HG02852 (cell line): ENCODE measurements around the gene DDX21.
A peak's percentile ranks its signal among the peaks of the same experiment; 100 is the strongest.
"Not testable (repeated sequence)": the region's sequence is repeated elsewhere in the genome, so short reads cannot be mapped to it uniquely, and the experiment has no call there.

ENCODE experiments used
- ATAC-seq: cut with Tn5 transposase; IDR thresholded peaks from one replicate; pipeline ENCODE4 v1.9.1; 2021; ENCODE audit warnings: mild to moderate bottlenecking, moderate library complexity; ENCODE audit not compliant: unreplicated experiment

DDX21 gene

DNA sequence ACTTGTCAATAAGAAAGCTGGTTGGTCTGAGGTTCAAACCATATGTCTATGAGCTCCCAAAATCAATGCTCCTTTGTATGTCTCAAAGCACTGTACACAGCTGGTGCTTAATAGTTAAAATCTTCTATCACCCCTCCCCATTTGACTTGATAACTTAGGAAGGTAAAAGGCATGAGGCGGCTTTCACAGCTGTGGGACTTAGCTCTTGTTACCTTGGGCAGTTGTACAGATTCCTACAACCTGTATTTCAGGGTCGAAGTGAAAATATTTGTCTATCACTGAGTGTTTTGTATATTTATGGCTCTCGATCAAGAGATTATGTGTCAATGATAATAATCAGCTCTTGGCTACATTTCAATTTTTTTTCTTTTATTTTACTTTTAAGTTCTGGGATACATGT lies 31.6 kb downstream of the DDX21 start:
- ATAC-seq, result no peak

GRCh38 chr10:68988530-68989316 lies 32.8 kb downstream of the DDX21 start, which contains the start of gene KIFBP:
KIFBP (plus strand) TSS chr10:68988803; CDS start chr10:68988833, 30 bp downstream.
- peak; percentile 74 for ATAC-seq

GRCh38 chr10:68989317-68989990 lies 33.5 kb downstream of the DDX21 start:
- no peak for ATAC-seq

DNA sequence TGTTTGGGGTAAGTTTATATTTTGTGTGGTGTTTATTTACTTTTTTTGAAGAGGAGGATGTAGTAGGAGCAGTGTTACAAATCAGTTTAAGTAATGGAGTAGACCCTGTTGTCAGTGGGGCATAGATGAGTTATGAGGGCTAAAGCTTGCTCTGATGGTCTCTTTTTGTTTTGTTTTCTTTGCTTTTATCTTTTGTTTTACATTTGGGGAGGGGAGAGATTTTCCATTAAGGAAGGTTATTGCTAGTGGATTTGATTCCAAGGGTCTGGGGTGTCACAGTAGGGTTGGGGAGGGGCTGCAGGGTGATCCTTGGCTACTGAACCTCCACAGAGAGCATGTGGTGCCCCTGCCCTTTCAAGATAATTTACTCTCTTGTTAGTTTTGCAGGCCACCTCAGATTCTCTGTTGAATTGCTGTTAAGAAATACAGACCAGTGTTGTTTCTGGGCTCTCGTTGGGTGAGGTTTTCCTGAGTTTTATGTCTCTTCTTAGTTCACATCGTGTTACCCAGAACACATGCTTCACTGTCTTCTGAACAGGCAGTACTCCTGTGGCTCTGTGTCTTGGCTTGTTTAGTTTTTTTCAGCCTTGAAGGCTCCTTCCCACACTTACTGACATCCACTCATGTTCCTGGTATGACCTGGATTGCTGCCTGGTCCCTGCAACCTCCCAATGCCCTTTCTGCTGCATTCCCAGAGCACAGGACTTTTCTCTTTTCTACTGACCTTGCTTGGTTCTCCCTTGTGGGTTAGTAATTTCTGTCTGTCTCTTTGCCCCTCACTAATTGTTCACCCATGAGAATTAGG lies 36.9 kb downstream of the DDX21 start:
- no peak for ATAC-seq

DNA sequence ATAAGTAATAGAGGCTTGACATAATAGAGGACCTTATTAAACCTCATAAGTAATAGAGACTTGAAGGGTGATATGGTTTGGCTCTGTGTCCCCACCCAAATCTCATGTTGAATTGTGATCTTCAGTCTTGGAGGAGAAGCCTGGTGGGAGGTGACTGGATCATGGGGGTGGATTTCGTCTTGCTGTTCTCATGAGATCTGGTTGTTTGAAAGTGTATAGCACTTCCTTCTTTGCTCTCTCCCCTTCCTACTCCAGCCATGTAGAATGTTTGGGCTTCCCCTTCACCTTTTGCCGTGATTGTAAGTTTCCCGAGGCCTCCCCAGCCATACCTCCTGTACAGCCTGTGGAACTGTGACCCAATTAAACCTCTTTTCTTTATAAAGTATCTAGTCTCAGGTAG lies 41.2 kb downstream of the DDX21 start:
- peak; percentile 21 for ATAC-seq

DNA sequence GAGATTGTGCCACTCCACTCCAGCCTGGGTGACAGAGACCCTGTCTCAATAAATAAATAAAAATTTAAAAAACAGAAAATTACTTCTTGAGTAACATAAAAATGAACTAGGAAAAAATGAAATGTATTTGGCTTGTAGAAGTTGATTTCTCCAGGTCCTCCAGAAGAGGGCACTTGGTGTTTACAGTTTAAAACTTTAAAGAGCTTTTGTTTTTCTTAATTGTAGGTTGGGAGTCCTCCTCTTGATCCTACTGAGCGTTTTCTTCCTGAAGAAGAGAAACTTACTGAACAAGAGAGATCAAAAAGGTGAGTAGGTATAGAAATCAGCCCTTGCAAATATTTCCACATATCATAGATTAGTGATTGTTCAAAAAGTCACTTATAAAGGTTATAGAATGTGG lies 48.9 kb downstream of the DDX21 start:
- no peak for ATAC-seq

DNA sequence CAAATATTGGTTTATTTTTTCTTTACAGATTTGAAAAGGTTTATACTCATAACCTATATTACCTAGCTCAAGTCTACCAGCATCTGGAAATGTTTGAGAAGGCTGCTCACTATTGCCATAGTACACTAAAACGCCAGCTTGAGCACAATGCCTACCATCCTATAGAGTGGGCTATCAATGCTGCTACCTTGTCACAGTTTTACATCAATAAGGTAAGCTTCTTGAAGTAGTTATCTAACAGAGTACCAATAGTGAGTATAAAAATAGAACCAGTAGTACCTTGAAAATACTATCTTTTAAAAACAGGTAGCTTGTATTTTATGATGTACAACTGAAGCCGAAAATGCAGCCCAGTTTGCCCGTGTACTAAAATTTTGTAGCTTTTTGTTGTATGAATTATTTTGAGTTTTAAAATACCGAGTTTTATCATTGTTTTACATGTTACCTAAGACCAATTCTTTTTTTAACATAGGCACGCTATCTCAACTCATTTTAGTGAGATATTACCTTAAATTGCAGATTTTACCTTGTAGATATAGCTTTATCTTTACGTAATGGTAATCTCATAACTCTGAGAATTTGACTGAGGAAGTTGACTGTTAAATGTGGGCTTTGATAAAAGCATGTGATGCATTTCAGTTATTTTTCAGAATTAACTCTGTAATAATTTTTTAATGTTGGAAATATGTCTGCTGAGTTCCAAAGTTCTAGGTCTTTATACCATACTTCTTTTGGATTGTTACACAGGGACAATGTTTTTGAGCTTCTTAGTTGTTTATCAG lies 49.9 kb downstream of the DDX21 start:
- ATAC-seq, result no peak

- no peak for ATAC-seq
Observed at GRCh38 chr10:69007260-69007659, 51.3 kb downstream of the DDX21 start.

- no peak for ATAC-seq
Observed at GRCh38 chr10:69009360-69009759, 53.4 kb downstream of the DDX21 start.

DNA sequence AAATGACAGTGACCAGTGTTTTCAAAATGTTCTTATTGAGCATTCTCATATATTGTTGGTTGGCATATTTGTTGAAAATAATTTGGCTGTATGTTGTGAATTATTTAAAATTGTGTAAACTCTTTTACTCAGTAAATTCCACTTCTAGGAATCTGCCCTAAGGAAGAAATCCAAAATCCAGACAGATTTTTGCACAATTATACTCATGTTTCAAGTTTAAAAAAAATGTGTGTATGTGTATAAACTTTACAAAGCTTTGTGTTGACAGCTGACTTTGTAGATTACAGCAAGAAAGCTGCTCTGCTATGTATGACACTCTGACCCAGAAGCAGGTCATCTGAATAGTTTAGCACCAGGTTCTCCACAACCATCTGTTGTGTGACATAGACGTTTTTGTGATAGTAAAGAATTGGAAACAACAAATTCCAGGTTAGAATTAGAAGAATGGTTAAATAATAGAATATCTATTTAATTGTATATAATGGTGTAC lies 54.2 kb downstream of the DDX21 start:
- ATAC-seq, result no peak

GRCh38 chr10:69012778-69013177 lies 56.8 kb downstream of the DDX21 start:
- not testable (repeated sequence) for ATAC-seq

GRCh38 chr10:69014171-69014570 lies 58.2 kb downstream of the DDX21 start:
- no peak for ATAC-seq

- no peak for ATAC-seq
Observed at GRCh38 chr10:69018613-69019012, 62.6 kb downstream of the DDX21 start.

DNA sequence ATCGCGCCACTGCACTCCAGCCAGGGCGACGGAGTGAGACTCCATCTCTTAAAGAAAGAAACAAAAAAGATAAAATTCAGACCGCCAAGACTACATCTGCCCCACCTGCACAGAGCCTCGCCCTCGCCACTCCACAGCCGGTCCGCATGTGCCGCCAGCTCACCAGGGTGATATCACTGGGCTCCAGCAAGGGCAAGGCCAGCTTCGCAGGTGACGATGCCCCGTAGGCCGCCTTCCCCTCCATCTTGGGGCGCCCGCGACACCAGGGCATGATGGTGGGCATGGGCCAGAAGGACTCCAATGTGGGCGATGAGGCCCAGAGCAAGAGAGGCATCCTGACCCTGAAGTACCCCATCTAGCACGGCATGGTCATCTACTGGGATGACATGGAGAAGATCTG lies 66.6 kb downstream of the DDX21 start:
- ATAC-seq, result no peak

DNA sequence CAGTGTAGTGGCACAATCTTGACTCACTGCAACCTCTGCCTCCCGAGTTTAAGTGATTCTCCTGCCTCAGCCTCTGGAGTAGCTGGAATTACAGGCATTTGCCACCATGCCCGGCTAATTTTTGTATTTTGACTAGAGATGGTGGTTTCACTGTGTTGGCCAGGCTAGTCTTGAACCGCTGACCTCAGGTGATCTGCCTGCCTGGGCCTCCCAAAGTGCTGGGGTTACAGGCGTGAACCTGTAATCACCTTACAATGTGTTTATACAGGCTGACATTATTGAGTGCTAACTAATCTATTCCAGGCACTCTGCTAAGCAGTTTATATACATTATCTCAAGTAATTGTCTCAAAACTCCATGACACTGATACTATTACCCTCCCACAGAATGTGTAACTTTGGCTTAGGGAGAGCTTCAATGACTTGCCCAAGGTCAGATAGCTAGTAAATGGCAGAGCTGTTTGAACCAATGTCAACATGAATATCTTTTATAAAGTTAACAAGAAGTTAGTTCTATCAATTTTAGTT lies 69.5 kb downstream of the DDX21 start:
- ATAC-seq, result no peak

- no peak for ATAC-seq
Observed at GRCh38 chr10:69033256-69033655, 77.3 kb downstream of the DDX21 start.
